Retinal pigment epithelial cell (primary cell): ENCODE measurements around the gene NSUN6.
"Not testable (repeated sequence)": the region's sequence is repeated elsewhere in the genome, so short reads cannot be mapped to it uniquely, and the experiment has no call there.

Experiments
- DNase-seq: peaks from one replicate; pipeline ENCODE4 v3.0.0-alpha.2; 2010; ENCODE audit warnings: low read depth
- H3K4me3 ChIP-seq: 2 replicates; pipeline ENCODE4 v1.5.1; 2011; ENCODE audit warnings: mild to moderate bottlenecking, low read length, control low read depth, moderate library complexity
- TF ChIP-seq, protein P1 (sequence below): conservative IDR thresholded peaks from 2 replicates; pipeline ENCODE4 v1.5.1; 2011; ENCODE audit warnings: low read depth, low read length, control low read depth, inconsistent platforms

NSUN6 gene

DNA sequence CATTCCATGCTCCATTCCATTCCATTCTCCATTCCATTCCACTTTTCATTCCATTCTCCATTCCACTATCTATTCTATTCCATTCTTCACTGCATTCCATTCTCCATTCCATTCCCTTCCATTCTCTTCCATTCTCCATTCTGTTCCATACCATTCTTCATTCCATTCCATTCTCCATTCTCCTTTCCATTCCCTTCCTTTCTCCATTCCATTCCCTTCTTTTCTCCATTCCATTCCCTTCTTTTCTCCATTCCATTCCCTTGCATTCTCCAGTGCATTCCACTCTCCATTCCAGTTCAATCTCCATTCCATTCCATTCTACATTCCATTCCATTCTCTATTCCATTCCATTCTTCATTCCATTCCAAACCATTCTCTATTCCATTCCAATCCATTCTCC is 80.3 kb downstream of the NSUN6 start:
- DNase-seq = no peak
- no peak overlapping the region for H3K4me3 ChIP-seq
- TF ChIP-seq, protein P1, sequence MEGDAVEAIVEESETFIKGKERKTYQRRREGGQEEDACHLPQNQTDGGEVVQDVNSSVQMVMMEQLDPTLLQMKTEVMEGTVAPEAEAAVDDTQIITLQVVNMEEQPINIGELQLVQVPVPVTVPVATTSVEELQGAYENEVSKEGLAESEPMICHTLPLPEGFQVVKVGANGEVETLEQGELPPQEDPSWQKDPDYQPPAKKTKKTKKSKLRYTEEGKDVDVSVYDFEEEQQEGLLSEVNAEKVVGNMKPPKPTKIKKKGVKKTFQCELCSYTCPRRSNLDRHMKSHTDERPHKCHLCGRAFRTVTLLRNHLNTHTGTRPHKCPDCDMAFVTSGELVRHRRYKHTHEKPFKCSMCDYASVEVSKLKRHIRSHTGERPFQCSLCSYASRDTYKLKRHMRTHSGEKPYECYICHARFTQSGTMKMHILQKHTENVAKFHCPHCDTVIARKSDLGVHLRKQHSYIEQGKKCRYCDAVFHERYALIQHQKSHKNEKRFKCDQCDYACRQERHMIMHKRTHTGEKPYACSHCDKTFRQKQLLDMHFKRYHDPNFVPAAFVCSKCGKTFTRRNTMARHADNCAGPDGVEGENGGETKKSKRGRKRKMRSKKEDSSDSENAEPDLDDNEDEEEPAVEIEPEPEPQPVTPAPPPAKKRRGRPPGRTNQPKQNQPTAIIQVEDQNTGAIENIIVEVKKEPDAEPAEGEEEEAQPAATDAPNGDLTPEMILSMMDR = no peak

DNA sequence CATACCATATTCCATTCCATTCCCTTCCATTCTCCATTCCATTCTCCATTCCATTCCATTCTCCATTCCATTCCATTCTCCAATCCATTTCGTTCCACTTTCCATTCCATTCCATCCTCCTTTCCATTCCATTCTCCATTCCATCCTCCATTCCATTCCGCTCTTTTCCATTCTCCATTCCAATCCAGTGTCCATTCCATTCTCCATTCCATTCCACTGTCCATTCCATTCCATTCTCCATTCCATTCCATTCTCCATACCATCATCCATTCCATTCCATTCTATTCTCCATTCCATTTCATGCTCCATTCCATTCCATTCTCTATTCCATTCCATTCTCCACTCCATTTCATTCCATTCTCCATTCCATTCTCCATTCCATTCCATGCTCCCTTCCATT is 81.0 kb downstream of the NSUN6 start:
- H3K4me3 ChIP-seq, DNase-seq: not testable (repeated sequence)

DNA sequence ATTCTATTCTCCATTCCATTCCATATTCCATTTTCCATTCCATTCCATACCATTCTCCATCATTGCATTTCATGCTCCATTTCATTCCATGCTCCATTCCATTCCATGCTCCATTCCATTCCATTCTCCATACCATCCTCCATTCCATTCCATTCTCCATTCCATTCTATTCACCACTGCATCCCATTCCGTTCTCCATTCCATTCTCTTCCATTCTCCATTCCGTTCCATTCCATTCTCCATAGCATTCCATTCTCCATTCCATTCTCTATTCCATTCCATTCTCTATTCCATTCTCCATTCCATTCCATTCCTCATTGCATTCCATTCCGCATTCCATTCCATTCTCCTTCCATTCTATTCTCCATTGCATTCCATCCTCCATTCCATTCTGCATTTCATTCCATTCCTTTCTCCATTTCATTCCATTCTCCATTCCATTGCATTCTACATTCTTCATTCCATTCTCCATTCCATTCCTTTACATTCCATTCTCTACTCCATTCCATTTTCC is 84.0 kb downstream of the NSUN6 start:
- H3K4me3 ChIP-seq = no peak overlapping the region
- TF ChIP-seq, protein P1 = no peak
- no peak for DNase-seq

DNA sequence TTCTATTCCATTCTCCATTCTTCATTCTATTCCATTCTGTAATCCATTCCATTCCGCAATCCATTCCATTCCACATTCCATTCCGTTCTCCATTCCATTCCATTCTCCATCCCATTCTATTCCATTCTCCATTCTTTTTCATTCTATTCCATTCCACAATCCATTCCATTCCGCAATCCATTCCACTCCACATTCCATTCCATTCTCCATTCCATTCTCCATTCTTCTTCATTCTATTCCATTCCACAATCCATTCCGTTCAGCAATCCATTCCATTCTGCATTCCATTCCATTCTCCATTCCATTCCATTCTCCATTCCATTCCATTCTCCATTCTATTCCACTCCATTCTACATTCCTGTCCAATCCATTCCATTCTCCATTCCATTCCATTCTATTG is 85.2 kb downstream of the NSUN6 start:
- no peak overlapping the region for H3K4me3 ChIP-seq
- TF ChIP-seq, protein P1 = no peak
- DNase-seq = no peak

DNA sequence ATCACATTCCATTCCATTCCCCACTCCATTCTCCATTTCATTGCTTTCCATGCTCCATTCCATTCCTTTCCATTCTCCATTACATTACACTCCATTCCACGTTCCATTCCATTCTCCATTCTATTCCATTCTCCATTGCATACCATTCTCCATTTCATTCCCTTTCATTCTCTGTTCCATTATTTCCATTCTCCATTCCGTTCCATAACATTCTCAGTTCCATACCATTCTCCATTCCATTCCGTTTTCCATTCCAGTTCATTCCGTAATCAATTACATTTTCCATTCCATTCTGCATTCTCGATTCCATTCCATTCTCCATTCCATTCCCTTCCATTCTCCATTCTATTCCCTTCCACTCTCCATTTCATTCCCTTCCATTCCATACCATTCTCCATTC is 86.4 kb downstream of the NSUN6 start:
- no peak overlapping the region for H3K4me3 ChIP-seq
- TF ChIP-seq, protein P1 = no peak
- DNase-seq = no peak

DNA sequence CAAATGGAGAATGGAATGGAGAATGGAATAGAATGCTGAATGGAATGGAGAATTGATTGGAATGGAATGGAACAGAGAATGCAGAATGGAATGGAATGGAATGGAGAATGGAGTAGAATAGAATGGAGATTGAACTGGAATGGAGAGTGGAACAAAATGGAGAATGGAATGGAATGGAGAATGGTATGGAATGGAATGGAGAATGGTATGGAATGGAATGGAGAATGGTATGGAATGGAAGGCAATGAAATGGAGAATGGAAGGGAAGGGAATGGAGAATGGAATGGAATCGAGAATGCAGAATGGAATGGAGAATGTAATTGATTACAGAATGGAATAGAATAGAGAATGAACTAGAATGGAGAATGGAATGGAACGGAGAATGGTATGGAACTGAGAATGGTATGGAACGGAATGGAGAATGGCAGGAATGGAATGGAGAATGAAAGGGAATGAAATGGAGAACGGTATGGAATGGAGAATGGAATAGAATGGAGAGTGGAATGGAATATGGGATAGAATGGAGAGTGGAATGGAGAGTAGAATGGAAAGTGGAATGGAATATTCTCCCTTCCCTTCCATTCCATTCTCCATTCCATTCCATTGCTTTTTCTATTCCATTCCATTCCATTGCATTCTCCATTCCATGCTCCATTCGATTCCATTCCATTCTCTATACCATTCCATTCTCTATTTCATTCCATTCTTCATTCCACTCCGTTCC is 88.2 kb downstream of the NSUN6 start:
- no peak for DNase-seq
- no peak overlapping the region for H3K4me3 ChIP-seq
- TF ChIP-seq, protein P1 = no peak

DNA sequence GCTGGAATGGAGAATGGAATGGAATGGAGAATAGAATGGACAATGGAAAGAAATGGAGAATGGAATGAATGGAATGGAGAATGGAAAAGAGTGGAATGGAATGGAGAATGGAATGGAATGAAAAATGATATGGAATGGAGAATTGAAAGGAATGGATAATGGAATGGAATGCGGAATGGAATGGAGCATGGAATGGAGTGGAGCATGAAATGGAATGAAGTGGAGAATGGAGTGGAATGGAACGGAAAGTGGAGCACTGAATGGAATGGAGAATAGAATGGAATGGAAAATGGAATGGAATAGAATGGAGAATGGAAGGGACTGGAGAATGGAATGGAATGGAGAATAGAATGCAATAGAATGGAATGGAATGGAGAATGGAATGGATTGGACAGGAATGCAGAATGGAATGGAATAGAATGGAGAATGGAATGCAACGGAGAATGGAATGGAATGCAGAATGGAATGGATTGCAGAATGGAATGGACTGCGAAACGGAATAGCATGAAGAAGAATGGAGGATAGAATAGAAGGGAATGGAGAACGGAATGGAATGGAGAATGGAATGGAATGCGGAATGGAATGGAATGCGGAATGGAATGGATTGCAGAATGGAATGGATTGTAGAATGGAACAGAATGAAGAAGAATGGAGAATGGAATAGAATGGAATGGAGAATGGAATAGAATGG is 89.4 kb downstream of the NSUN6 start:
- no peak overlapping the region for H3K4me3 ChIP-seq
- TF ChIP-seq, protein P1 = no peak

More for the DNA sequence above, 89.4 kb downstream of the NSUN6 start:
- no peak for DNase-seq
